HT1080 (cell line): ENCODE measurements around the gene CRACDL. TPM values are rescaled to one million over a fixed set of nuclear protein-coding genes. Genes with fewer than 3 reads are reported as not detected.
"Not testable (repeated sequence)": the region's sequence is repeated elsewhere in the genome, so short reads cannot be mapped to it uniquely, and the experiment has no call there.

ENCODE experiments used
- DNase-seq: peaks from one replicate; pipeline ENCODE4 v3.0.0-alpha.2; 2015; ENCODE audit warnings: low read depth
- total RNA-seq: library from RNA; depleted of rRNA; stranded (reverse); fragments of >200 nt; shearing (Covaris generic); gene quantifications from 2 replicates; pipeline ENCODE4 v1.2.3, GENCODE V29; 2014

The CRACDL gene
- total RNA-seq, 1 experiment from 2014 or later: not detected

- DNase-seq: no peak
Observed at GRCh38 chr2:98886066-98886554, 49.9 kb downstream of the CRACDL start.

- no peak for DNase-seq
Observed at GRCh38 chr2:98884658-98885057, 51.4 kb downstream of the CRACDL start.

- peak; percentile 21 for DNase-seq
Observed at GRCh38 chr2:98883780-98884211, 52.2 kb downstream of the CRACDL start.

GRCh38 chr2:98882971-98883779, 52.9 kb downstream of the CRACDL start:
- DNase-seq: no peak

GRCh38 chr2:98882368-98882767, 53.7 kb downstream of the CRACDL start:
- no peak for DNase-seq

GRCh38 chr2:98881153-98881650, 54.8 kb downstream of the CRACDL start:
- DNase-seq: no peak

GRCh38 chr2:98880266-98881152, 55.5 kb downstream of the CRACDL start:
- no peak for DNase-seq

- DNase-seq: not testable (repeated sequence)
Observed at GRCh38 chr2:98877658-98878057, 58.4 kb downstream of the CRACDL start.

- no peak for DNase-seq
Observed at GRCh38 chr2:98876741-98877140, 59.3 kb downstream of the CRACDL start.

GRCh38 chr2:98875746-98876145, 60.3 kb downstream of the CRACDL start:
- no peak for DNase-seq

GRCh38 chr2:98875081-98875728, 60.8 kb downstream of the CRACDL start:
- no peak for DNase-seq

- no peak for DNase-seq
Observed at GRCh38 chr2:98874186-98874689, 61.8 kb downstream of the CRACDL start.

- no peak for DNase-seq
Observed at GRCh38 chr2:98872526-98872925, 63.5 kb downstream of the CRACDL start.

- no peak for DNase-seq
Observed at GRCh38 chr2:98871506-98871905, 64.5 kb downstream of the CRACDL start.

GRCh38 chr2:98870516-98871158, 65.4 kb downstream of the CRACDL start:
- DNase-seq: no peak

GRCh38 chr2:98869870-98870269, 66.2 kb downstream of the CRACDL start:
- no peak for DNase-seq

- DNase-seq: peak; percentile 10
Observed at GRCh38 chr2:98869272-98869641, 66.8 kb downstream of the CRACDL start.

- no peak for DNase-seq
Observed at GRCh38 chr2:98868548-98869271, 67.3 kb downstream of the CRACDL start.

- DNase-seq: peak; percentile 34
Observed at GRCh38 chr2:98867539-98868309, 68.3 kb downstream of the CRACDL start.
